IPS-18a (cell line): Measurements from ENCODE around the gene COQ9.

Experiments
- H3K27ac ChIP-seq: one replicate; pipeline ENCODE4 v1.5.1; 2013; ENCODE audit warnings: low read length
- H3K27me3 ChIP-seq: one replicate; pipeline ENCODE4 v1.6.1; 2013; ENCODE audit warnings: mild to moderate bottlenecking, low read length; ENCODE audit not compliant: control insufficient read depth, insufficient read depth
- H3K36me3 ChIP-seq: one replicate; pipeline ENCODE4 v1.6.1; 2013; ENCODE audit warnings: low read depth, low read length; ENCODE audit not compliant: control insufficient read depth
- H3K4me1 ChIP-seq: one replicate; pipeline ENCODE4 v1.6.1; 2013; ENCODE audit warnings: low read depth, low read length; ENCODE audit not compliant: control insufficient read depth
- H3K4me3 ChIP-seq: one replicate; pipeline ENCODE4 v1.5.1; 2013; ENCODE audit warnings: low read length
- H3K9ac ChIP-seq: one replicate; pipeline ENCODE4 v1.6.1; 2013; ENCODE audit warnings: mild to moderate bottlenecking, low read length, moderate library complexity
- H3K9me3 ChIP-seq: one replicate; pipeline ENCODE4 v1.6.1; 2013; ENCODE audit warnings: low read depth, low read length; ENCODE audit not compliant: control insufficient read depth

Gene COQ9

GRCh38 chr16:57510016-57510871, 63.0 kb downstream of the COQ9 start:
- no peak overlapping the region for H3K4me3 ChIP-seq
- H3K36me3 ChIP-seq, result no peaks in the 10 kb centered on the region
- no peak overlapping the region for H3K9ac ChIP-seq
- H3K27me3 ChIP-seq, result no peaks in the 10 kb centered on the region
- no peak overlapping the region for H3K27ac ChIP-seq
- H3K9me3 ChIP-seq, result no peaks in the 10 kb centered on the region
- H3K4me1 ChIP-seq, result no peaks in the 10 kb centered on the region
